Activated CD8-positive, alpha-beta memory T cell treated with anti-CD3 and anti-CD28 coated beads, Interleukin-2, amount 50 U/mL, for 48 hours (primary cell): ENCODE data around the gene RYK.
A peak's percentile ranks its signal among the peaks of the same experiment; 100 is the strongest.
"Not testable (repeated sequence)": the region's sequence is repeated elsewhere in the genome, so short reads cannot be mapped to it uniquely, and the experiment has no call there.

ENCODE experiments used
- DNase-seq: peaks from one replicate; pipeline ENCODE4 v3.0.0-alpha.2; 2020

Gene RYK

DNA sequence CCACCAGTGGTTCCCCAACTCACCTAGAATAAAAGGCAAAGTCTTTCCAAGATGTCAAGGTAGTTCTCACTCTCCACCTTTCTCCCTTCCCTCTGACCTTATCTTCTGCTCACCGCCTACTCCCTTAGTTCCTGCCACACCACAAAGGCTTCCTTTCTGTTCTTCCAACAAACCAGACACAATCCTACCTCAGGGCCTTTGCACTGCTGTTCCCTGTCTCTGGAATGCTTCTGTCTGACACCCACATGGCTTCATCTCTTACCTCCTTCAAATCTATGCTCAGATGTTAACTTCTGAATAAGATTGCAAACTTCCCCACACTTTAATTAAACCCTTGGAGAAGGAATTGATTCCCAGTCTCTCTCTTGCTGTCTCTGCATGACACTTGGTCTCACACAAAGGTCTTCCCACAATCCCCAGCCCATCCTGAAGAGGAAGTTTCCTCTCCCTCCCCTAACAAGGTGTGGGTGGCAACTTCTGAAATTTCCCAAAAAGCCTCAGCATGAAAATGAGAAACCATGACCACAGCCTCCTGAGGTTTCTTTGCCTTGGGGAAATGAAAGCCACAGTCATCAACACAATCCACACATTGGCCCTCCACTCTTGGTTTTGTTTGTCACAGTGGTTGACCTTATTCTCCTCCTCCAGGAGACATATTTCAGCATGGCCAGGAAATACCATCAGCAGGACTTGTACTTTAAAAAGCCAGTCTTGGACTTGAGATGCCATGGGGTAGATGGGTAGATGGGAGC lies 3.0 kb upstream of the RYK start:
- DNase-seq: no peak

DNA sequence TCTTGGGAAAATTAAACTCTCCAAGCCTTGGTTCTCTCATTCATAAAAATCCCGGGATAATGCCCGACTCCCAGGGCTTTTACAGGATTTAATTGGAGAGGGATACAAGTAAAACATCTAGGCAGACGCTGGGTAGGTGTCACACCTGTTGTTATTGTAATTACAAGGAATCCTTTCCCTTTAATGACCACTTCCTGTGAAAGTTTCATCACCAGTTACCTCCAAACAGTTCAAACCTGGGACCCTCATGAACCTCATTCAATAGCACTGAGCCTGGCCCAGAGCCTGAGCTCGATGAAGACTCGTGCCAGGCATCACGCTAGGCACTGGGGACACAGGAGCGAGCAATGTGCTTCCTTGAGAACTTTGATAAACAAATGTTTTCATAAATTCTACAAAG lies 2.1 kb upstream of the RYK start:
- DNase-seq: no peak

DNA sequence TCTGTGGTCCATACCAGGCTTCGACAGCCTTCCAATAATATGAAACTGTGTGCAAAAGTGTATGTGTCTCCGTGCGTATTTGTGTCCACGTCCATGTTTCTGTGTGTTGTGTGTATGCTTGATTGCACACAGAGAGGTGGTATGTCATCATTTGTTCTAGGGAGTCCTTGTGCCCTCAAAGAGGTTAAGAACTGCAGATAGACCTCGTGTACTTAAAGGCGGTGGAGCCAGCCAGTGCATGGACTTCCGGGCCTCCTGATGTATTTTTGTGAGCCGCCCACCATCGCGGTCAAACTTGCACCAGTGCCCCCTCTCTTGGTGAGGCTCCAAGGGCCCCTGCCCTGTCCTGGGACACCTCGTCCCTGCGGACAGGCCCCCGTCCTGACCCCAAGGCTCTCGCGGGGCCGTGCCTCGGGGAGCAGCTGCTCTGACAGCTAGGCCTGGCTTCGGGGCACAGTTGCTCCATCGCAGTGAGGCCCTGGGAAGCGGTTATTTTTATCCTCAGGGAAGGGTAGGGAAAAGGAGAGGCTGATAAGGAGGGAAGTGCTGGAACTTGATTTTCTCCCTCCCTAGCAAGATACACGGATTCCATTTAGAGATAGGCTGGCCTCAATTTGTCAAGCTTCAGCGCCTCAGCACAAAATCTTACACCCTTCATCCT lies 1.2 kb upstream of the RYK start:
- DNase-seq: no peak

DNA sequence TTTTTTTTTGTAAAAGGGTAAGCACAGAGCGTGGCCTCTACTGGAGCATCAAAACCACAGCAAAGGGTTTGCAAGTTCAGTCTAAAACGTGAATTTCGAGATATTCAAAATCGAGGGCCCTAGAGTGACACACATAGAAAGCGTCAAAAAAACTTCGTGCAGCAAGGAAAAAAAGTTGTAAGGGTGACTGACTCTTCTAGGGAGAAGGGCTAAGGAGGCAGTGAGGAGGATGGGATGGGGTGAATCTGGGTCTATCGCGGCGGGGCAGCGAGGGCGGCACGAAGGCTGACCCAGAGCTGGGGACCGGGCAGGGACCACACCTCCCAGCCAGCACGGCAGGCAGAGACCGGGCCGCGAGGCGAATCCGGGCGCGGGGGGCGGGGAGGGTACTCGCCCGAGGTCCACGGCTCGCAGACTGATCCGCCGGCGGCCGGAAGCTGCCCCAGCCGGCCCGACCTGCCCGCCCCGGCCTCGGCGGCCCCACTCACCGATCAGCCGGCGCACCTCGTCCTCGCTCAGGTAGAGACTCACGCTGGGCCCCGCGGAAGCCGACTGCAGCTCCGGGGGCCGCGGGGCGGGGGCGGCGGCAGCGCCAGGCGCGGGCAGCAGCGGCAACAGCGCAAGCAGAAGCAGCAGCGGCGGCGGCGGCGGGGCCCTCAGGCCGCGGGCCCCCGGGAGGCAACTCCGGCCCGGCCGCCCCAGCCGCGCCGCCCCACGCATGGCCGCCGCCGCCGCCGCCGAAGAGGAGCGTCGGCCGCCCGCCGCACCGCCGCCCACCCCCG lies 533 bp downstream of the RYK start:
- DNase-seq: peak; percentile 79

DNA sequence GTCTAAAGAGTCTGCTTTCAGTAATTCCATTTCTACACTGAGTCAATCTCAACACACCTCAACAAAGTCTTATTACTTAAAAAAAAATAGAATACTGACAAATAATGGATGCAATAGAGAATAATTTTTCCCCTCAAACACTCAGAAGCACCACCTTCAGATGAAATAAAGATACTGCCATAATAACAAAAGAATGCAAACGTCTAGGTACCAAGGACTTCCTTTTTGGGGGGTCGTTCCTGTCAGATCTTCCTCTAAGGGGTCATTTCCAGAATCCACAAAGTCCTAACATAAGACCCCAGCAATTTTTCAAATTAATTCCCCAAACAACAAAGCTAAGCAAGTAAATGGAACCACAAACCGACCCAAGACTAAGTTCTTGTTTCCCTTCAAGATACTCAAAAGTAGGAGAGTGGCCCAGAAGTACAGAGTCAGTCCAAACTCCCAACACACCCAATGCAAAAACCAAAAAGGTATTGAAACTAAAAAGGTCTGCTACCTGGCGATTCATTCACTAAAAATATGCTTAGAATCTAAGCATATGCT lies 1.3 kb downstream of the RYK start:
- no peak for DNase-seq

DNA sequence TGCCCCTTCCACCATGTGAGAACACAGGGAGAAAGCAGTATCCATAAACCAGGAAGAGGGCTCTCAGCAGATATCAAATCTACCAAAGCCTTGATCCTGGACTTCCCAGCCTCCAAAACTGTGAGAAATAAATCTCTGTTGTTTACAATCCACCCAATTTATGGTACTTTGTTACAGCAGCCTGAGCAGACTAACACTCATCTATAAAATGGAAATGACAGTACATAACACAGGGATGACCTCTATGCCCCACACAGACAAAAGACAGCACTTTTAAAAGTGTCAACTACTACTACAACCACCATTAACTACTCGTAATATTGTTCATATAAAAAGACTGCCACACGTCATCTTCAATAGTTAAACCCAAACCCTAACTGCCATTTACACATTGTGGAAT lies 5.7 kb downstream of the RYK start:
- no peak for DNase-seq

DNA sequence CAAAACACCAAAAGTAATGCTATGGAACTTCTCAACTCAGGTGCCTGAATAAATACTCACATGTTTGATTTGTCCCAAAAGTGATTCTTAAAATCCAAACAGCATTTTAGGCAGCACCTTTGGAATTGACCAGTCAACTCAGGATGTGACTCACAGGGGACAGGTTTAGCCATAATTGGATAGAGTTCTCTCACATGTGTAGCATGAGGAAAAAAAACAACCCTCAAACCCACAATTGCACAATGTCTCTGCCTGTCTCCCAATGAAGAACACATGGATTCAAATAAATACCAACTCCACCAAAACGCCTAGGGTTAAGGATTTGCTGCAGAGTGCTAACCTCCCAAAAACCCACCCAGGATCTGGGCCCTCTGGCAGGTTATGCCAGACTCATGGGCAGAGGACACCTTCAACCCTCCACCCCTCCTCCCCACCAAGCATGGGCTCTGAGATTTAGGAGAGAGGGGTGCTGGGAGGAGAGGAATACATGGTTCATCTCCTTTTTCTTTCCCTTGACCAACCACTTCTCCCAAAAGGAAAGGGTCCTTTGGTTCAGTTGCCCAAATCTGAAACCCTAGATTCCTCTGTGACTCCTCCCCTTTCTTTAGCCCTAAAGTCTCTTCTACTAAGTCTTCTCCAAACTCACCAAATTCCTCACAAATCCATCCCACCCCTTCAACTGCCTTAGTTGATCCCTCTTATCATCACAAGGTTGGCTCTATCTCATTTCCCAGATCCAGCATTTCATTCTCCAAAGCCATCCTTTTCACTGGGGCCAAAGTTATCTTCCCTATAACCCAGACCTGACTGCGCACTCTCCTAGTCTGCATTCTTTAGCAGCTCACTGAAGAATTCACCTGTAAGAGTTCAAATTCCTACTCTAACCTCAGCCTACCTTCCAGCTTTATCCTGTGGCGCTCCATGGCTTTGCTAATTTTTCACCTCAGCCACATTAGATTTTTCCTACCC lies 7.7 kb downstream of the RYK start:
- DNase-seq: no peak

DNA sequence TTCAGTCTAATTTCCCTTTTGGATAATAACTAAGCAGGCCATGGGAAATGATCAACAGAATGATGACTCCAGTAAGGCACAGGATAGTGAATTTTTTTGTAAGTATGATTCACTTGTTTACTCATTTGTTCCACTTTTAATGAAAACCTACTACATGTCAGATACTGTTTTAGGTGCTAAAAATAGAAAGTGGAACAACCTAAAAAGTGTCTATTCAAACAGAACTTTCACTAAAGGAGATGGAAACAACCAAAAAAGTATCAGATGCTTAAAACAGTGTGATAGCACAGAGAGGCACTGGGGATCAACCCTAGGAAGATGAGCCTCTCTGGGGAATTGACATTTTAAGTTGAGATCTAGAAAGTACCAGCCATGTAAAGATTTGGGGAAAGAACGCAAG lies 11.1 kb downstream of the RYK start:
- no peak for DNase-seq

DNA sequence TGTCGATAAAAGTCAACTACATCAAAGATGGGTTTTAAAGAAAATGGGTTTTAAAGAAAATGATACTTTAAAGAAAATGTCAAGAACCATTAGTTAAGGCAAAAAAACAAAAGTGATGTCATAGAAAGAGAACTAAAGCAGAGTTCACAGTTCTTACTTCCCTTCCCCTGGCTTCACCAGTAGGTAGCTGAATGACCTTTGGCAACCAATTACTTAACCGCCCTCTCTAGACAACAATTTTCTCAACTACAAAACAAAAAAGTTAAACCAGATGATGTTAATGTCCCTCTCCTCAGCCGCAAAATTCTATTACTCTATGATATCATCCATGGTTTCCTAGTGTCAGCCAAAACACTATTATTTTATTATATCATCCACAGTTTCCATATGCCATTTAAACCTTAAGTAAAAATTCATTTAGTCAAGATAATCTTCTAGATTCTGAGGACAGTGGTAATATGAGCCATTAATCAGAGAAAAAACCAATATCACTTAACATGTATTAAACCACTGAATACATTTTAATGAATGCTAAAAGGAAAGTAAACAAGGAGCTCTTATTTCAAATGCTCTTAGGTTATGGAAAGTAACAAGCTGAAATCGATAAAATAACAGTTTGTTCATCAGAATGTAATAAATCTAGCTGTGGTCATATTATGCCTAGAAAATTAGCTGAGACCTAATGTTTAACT lies 13.1 kb downstream of the RYK start:
- no peak for DNase-seq

DNA sequence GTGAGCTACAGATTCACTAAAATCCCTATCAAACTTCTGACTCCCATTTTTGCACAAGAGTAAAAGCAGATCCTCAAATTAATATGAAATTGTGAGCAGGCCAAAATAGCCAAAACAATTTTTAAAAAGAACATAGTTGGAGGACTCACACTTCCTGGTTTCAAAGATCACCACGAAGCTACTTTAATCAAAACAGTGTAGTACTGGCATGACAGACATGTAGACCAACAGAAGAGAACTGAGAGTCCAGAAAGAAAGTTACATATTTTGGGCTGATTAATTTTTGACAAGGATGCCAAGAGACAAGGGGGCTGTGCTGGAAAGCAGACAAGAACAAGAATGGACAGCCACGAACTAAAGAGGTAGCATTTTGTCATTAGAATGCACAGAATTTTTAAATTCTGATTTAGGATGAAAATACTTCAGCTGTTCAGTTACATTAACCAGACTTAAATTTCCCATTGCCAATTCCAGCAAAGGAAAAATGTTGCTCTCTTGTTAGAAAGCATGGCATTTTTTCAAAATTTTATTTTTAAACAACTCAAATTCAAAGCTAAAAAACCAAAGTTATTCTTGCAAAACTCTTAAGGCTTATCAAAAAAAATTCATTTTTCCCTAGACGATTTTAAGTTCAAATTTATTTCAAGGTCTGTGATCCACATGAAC lies 14.0 kb downstream of the RYK start:
- DNase-seq: no peak

DNA sequence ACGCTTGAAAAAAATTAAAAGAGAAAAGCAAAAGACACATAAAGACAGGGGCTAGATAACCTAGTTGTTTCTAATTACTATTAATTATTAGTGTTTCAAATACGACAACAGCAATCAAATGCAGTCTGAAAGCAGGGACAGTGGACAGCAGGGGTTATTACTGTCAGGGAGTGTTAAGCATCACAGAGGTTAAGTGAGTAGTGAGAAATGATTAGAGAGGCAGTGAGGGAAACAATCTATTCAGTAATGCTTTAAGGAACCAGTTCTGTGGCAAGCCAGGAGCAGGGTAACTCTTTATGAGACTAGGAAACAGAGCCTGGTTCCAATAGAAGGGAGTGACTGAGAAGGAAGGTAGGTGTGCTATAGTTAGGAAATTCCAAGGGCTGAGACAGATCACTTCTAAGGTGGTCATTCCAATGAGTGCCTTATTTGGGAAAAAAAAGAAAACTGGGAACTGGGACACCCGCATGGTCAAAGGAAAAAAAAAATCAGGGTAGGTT lies 15.0 kb downstream of the RYK start:
- DNase-seq: no peak

DNA sequence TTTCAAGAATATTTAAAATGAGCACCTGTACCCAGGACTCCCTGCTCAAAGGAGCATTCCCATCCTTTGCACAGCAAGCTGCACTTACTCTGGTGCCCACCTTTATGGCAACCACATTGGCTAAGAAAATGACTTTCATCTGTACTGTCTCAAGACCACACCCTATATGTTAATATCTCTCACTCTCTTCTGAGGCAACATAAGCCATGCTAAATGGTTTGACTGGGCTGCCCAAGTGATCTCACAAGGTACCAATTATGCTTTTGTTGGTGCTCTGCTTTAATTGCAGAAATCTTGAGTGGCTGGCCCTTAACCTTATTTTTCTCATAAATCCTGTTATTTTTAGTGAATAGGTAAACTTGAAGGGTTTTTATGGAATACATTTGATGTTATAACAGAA lies 17.7 kb downstream of the RYK start:
- DNase-seq: no peak

DNA sequence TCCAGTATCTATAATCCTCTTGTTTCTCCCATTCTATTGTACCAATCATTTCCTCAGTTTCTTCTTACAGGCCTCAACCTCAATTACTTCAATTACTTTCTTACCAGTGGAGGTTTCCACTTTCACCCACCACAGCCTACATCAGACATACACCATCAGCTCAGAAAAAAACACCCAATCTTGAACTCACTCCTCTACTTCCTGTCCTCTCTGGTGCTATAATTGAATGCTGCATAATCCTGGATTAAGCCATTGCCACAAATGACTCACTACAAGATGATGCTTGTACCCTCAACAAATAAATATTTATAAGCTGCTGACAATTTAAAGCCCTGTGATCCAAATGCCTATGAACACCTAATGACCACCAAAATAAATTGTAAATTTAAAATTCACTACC lies 18.5 kb downstream of the RYK start:
- DNase-seq: no peak

DNA sequence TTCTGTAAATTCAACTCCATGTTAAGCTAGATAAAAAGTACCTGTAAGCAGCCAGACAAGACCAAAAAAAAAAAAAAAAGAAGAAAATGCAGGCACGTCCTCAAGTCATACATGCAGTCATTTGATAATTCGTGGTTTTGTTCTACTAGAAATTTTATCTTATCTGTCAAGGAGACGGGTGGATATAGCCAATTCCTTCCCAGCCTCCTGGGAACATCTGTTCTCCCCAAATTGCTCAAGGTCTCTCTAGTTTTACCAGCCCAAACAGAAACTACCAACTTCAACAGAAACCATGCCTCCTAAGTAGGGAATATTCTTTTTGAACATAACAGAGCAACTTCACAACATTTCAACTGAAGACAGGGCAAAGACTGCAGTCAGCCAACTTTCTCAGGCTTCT lies 19.5 kb downstream of the RYK start:
- no peak for DNase-seq

DNA sequence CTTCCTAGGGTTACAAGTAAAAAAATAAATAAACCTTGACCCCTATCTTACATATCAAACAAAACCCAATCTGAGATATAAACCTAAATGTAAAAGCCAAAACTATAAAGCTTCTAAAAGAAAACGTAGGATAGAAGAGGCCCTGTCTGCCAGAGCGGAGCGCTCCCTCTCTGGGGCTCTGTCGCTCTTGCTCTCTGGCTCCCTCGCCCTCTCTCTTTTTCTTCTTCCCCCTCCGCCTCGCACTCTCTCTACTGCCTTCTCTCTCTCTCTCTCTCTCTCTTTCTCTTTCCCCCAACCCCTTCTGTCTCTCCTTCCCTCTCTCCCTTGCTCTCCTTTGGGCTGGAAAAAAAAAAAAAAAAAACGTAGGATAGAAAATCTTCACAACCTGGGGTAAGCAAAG lies 21.6 kb downstream of the RYK start:
- DNase-seq: no peak

DNA sequence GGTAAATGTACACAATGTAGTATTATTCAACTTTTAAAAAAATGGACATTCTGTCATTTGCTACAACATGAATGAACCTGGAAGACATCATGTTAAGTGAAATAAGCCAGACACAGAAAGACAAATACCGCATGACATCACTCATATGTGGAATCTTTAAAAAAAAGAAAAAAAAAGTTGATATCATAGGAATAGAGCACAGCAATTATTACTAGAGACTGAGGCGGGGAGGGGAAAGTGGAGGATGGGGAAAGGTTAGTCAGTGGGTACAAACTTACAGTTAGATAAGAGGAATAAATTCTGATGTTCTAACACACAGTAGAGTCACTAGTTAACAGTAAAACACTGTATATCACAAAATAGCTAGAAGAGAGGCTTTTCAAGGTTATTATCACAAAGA lies 22.2 kb downstream of the RYK start:
- no peak for DNase-seq

DNA sequence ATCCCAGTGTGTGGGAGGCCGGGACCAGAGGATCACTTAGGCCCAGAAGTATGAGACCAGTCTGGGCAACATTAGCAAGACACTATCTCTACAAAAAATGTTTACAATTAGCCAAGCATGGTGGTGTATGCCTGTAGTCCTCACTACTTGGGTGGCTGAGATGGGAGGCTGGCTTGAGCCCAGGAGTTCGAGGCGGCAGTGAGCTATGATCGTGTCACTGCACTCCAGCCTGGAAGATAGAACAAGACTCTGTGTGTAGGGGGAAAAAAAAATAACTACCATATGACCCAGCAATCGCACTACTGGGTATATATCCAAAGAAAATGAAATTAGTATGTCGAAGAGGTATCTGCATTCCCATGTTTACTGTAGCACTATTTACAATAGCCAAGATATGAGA lies 22.6 kb downstream of the RYK start:
- no peak for DNase-seq

DNA sequence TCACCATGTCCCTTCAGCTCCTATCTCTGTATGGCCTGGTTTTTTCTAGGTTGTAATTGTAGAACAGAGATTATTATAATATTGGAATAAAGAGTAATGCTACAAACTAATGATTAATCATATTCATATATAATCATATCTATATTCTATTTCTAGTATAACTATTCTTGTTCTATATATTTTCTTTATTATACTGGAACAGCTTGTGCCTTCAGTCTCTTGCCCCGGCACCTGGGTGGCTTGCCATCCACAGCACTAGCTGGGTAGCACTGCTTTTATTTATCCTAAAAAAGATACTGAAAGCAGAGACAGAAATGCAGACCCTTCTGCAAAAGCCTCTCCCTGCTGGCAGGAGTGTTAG lies 25.9 kb downstream of the RYK start:
- DNase-seq: not testable (repeated sequence)

DNA sequence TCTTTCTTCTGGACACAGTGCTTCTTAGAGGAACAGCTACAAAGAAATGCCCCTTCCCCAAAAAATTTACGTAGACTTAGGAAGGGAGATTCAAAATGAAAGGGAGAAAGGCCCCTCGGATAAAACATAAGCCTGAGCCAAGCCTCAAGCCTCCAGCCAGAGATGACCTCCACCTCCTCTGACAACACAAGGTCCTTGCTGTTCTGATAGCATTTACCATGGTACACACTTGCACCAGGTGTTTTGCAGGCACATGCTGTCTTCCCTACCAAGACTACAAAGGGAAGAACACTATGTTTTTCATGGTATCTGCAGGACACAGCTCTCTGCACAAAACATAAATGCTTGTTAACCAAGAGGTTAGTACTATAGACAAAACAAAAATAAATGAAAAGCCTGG lies 27.8 kb downstream of the RYK start:
- DNase-seq: no peak

DNA sequence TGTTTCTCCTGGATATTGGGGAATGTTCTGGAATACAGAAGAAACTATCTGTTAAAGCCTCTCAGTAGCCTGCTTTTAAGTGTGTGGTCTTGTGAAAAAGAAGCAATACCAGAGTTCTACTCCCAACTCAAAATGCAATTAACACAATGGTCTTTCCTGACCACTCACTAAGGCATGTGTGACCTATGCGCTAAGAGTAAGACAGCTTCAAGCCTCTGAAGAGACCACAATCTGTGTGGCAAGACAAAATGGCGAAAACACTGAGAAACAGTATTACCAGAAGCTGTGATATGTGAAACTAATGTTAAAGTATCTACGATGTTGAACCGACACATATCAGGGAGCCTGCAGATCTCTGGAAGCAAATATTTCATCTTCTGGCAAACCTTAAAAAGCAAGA lies 33.8 kb downstream of the RYK start:
- no peak for DNase-seq

DNA sequence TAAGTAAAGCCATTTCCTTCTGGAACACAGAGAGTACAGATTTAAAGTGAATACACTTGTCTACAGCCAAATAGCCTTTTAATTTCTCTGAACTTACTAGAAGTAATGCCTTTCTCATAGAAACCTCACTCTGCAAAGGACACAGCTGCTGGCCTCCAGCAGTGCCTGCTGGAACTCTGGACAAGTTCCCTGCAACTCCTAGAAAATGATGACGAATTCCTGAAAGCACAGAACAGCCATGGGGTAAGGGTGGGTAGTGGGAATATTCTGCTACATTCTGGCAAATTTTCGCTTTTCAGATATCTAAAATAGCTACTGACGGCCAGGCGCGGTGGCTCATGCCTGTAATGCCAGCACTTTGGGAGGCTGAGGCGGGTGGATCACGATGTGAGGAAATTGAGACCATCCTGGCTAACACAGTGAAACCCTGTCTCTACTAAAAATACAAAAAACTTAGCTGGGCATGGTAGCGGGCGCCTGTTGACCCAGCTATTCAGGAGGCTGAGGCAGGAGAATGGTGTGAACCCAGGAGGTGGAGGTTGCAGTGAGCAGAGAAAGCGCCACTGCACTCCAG lies 34.4 kb downstream of the RYK start:
- no peak for DNase-seq
